Large intestine (tissue), 3 donors: ENCODE data around the gene METTL4. TPM values are rescaled to one million over a fixed set of nuclear protein-coding genes. Genes with fewer than 3 reads are reported as not detected.
"Not testable (repeated sequence)": the region's sequence is repeated elsewhere in the genome, so short reads cannot be mapped to it uniquely, and the experiment has no call there.

Source experiments
- DNase-seq, 2 donors: peaks; one replicate each; pipeline versions ENCODE4 v3.0.0 to v3.0.0-alpha.2; 2013
- H3K27ac ChIP-seq: one replicate; pipeline ENCODE4 v1.5.1; 2013; ENCODE audit warnings: low read length
- H3K27me3 ChIP-seq: 2 replicates; pipeline ENCODE4 v1.6.1; 2013; ENCODE audit warnings: low read length; ENCODE audit not compliant: control insufficient read depth, insufficient read depth
- H3K36me3 ChIP-seq: 2 replicates; pipeline ENCODE4 v1.6.1; 2013; ENCODE audit warnings: low read length; ENCODE audit not compliant: control insufficient read depth, insufficient read depth
- H3K4me1 ChIP-seq: one replicate; pipeline ENCODE4 v1.6.1; 2013; ENCODE audit warnings: low read length; ENCODE audit not compliant: control insufficient read depth, insufficient read depth
- H3K4me3 ChIP-seq: one replicate; pipeline ENCODE4 v1.5.1; 2013; ENCODE audit warnings: low read length
- H3K9me3 ChIP-seq: one replicate; pipeline ENCODE4 v1.6.1; 2013; ENCODE audit warnings: mild to moderate bottlenecking, low read depth, low read length, moderate library complexity; ENCODE audit not compliant: control insufficient read depth
- WGBS: methylation state at CpG from one replicate; pipeline ENCODE4 v1.1.5; 2013; ENCODE audit warnings: low lambda C conversion rate; ENCODE audit not compliant: insufficient coverage; 5-methylcytosine and 5-hydroxymethylcytosine counted together
- polyA plus RNA-seq: library from polyadenylated mRNA; unstranded; fragments of 120-200 nt; gene quantifications from one replicate; pipeline ENCODE4 v1.2.1, GENCODE V29; 2013

Gene METTL4
- polyA plus RNA-seq, 1 donor, result 13.3 TPM

DNA sequence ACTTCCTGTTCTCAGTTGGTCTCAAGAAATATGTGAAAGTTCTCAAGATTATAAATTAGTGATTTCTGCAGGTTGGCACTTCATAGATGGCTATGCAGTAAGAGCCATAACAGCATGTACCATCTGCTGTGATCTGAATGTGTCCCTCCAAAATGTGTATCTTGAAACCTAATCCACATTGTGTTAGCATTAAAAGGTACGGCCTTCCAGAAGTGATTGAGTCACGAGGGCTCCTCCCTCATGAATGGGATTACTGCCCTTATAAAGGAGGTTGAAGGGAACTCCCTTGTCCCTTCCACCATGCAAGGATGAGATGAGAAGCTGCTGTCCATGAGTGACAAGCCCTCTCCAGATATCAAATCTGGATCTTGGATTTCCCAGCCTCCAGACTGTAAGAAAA lies 45.0 kb downstream of the METTL4 start:
- no peaks in the 10 kb centered on the region for H3K27me3 ChIP-seq
- WGBS, result no CpG with 5 or more reads among the region's 2 CpGs
- no peak for DNase-seq
- no peaks in the 10 kb centered on the region for H3K4me1 ChIP-seq
- no peaks in the 10 kb centered on the region for H3K36me3 ChIP-seq
- no peak overlapping the region for H3K4me3 ChIP-seq
- H3K27ac ChIP-seq, result no peak overlapping the region
- H3K9me3 ChIP-seq, result no peaks in the 10 kb centered on the region

DNA sequence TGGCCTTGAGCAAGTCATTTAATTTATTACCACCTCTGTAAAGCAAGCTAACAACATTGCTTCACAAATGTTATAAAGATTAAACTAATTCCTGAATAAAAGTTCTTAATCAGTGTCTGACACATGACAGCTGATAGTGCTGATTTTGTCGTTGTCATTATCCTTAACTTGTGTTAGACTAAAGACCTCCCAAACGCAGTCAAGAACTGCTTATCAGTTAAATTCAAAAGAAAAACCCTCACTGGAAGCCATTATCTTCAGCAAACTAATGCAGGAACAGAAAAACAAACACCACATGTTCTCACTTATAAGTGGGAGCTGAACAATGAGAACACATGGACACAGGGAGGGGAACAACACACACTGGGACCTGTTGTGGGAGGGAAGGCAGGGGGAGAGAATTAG lies 46.5 kb downstream of the METTL4 start:
- not testable (repeated sequence) for H3K27ac ChIP-seq, DNase-seq, H3K4me1 ChIP-seq, H3K27me3 ChIP-seq, H3K36me3 ChIP-seq, H3K9me3 ChIP-seq, H3K4me3 ChIP-seq
- no CpG with 5 or more reads among the region's 2 CpGs for WGBS

DNA sequence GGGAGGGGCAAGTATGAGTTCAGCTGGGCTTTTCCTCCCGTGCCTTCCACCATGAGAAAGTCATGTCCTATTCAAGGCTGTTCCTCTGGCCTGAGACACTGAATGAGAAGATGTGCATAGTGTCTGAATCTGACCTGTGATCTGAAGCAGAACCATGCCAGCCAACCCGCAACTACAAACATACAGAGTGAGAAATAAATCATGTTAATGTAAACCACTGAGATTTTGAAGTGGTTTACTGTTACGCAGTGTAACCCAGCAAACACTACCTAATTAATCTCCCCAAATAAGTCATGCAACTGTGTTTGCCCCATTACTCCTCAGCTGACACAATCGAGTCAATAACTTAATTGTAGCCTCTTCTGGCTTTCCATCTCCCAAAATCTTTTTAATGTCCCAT lies 49.2 kb downstream of the METTL4 start:
- H3K36me3 ChIP-seq, result no peaks in the 10 kb centered on the region
- no peak for DNase-seq
- 50% methylated on average over 2 of the region's 4 CpGs for WGBS
- H3K4me1 ChIP-seq, result no peaks in the 10 kb centered on the region
- H3K9me3 ChIP-seq, result no peaks in the 10 kb centered on the region
- no peaks in the 10 kb centered on the region for H3K27me3 ChIP-seq
- no peak overlapping the region for H3K4me3 ChIP-seq
- no peak overlapping the region for H3K27ac ChIP-seq

DNA sequence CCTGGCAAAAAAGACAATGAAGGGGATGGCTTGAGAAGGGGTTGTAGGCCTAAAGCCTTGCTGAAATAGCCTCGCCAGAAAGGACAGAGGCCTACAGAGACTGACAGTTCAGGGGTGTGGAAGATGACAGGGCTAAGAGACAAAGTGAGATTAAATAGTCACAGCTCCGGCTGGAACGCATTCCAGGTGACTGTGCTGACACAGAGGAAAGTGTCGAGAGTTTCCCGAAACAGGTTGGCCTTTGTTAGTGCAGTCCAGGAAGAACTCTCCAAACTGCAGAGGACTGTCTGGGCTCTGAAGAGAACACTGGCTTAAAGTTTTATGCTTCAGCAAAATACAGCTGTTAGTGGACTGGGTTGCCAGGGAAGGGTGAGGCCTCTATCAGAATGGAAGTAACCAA lies 52.8 kb downstream of the METTL4 start:
- peak in 1 of 2 donors; percentile 27 for DNase-seq
- Histone ChIP-seq H3K36me3 (no peaks in the 10 kb centered on the region), H3K27me3 (no peaks in the 10 kb centered on the region), H3K9me3 (no peaks in the 10 kb centered on the region), H3K4me1 (no peaks in the 10 kb centered on the region), H3K27ac (no peak overlapping the region), H3K4me3 (no peak overlapping the region)
- no CpG with 5 or more reads among the region's 5 CpGs for WGBS

DNA sequence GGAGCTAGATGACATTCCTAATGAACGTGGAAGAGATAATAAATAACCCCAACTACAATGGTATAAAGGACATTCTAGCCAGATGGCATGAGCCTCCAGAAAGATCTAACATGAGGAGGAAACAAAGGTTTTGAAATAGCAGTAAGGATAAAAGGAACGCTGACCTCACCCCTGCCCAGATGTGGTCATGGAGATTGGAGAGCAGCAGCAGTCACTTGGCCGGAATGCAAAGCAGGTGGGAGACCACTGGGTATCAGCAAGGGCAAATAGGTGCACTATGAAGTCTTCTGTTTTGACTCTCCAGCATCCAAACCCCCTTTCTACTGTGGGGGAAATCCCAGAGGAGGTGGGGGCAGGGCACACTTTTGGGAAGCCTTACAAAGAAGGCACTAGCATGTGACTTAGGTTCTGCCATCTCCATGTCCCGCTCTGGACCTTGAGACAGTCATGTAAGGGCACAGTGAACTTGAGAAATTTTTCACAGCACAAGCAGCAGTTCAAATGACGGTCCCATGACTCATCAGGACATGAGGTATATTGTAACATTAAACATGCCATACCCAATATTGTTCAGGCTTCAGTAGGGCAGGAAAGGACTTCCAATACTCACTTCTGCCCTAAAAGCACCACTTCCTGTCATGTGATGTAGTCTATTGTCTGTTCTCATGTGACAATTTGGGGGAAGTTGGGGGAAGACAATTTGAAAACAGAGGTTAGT lies 55.2 kb downstream of the METTL4 start:
- Histone ChIP-seq H3K36me3 (no peaks in the 10 kb centered on the region), H3K9me3 (no peaks in the 10 kb centered on the region), H3K4me3 (no peak overlapping the region), H3K27ac (no peak overlapping the region), H3K27me3 (no peaks in the 10 kb centered on the region), H3K4me1 (no peaks in the 10 kb centered on the region)
- DNase-seq, result peak in 1 of 2 donors; percentile 46
- WGBS, result 92% methylated on average over 2 of the region's 5 CpGs

DNA sequence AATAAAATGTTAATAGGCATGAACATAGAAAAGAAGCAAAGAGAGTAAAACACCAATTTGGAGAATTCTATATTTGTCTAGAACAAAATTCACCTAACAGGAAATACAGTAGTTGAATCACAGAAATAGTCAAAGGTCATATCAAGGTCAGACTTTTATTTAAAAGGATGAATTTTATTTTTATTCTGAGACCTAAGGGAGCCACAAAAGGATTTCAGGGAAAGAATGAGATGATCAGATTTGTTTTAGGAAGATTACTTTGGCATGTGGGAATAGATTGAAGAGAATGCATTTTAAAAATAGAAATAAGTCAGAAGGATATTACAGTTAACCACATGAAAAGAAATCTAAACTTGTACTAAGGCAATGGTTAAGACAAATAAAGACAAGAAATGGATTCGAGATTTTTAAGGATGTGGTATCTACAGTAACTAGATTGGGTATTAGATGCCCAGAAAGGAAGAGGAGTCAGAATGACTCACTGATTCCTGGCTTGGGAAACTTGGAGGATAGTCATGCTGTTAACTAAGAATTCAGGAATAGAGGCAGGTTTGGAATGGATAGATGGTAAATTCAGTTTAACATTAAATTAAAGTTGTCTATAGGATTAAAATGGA lies 56.0 kb downstream of the METTL4 start:
- DNase-seq, result no peak
- H3K4me3 ChIP-seq, result no peak overlapping the region
- no peaks in the 10 kb centered on the region for H3K4me1 ChIP-seq
- H3K27ac ChIP-seq, result no peak overlapping the region
- H3K36me3 ChIP-seq, result no peaks in the 10 kb centered on the region
- 78% methylated on average over 1 of the region's 1 CpG for WGBS
- no peaks in the 10 kb centered on the region for H3K27me3 ChIP-seq
- no peaks in the 10 kb centered on the region for H3K9me3 ChIP-seq

DNA sequence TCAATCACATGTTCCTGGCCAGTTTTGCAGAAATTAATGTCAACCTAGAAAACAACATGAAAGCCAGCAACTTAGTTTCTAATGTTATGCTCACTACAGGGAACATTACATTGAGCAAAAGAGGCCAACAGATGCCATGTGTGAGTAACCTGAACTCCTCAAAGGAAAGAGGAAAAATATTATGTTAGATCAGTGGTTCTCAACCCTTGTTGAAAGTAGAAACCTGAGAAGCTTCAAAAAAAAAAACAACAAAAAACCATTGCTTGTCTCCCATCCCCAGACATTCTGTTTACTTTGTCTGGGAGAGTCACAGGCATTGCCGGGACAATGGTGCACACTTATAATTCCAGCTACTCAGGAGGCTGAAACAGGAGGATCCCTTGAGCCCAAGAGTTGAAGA lies 57.7 kb downstream of the METTL4 start:
- Histone ChIP-seq H3K27ac (no peak overlapping the region), H3K27me3 (no peaks in the 10 kb centered on the region), H3K36me3 (no peaks in the 10 kb centered on the region), H3K9me3 (no peaks in the 10 kb centered on the region), H3K4me3 (no peak overlapping the region), H3K4me1 (no peaks in the 10 kb centered on the region)
- no peak for DNase-seq
- WGBS, result no CpG with 5 or more reads among the region's 1 CpG

DNA sequence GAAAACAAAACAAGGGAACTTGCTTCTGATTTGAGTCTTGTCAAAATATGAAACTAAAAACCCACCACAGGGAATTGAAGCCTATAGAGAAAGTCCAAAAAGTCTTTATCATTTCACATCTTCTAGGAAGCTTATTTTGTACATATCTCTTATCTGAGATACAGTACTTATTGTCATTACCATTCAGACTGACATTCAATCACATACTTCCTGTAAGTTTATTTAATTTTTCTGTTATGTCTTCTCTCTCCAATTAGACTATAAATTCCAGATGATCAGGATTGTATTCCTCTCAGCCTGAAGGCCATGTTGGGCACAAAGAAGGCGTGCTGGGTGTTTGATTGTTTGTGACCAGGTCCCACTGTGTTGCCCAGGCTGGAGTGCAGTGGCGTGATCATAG lies 59.2 kb downstream of the METTL4 start:
- Histone ChIP-seq H3K4me1 (no peaks in the 10 kb centered on the region), H3K9me3 (no peaks in the 10 kb centered on the region), H3K27me3 (no peaks in the 10 kb centered on the region), H3K27ac (no peak overlapping the region), H3K4me3 (no peak overlapping the region), H3K36me3 (no peaks in the 10 kb centered on the region)
- WGBS, result no CpG with 5 or more reads among the region's 2 CpGs
- no peak for DNase-seq

DNA sequence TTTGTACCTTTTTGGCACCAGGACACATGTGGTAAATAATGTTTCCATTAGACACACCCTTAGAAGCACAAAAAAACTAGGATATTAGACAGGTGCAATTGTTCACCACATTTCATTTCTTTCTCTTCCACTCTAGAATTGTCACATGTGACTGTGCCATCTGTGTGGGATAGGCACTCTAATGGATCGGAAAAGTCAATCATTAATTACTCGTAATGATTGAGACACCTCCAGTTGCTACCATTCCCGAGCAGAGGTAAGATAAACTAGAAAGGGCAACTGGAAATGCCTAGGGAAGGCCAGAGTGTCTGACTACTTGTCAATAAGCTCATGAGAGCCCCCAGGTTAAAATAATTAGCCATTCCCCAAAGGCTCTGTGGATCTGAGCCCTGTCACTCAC lies 59.9 kb downstream of the METTL4 start:
- no peaks in the 10 kb centered on the region for H3K9me3 ChIP-seq
- no peak overlapping the region for H3K4me3 ChIP-seq
- WGBS, result no CpG with 5 or more reads among the region's 3 CpGs
- no peak overlapping the region for H3K27ac ChIP-seq
- DNase-seq, result no peak
- H3K4me1 ChIP-seq, result no peaks in the 10 kb centered on the region
- no peaks in the 10 kb centered on the region for H3K27me3 ChIP-seq
- H3K36me3 ChIP-seq, result no peaks in the 10 kb centered on the region

DNA sequence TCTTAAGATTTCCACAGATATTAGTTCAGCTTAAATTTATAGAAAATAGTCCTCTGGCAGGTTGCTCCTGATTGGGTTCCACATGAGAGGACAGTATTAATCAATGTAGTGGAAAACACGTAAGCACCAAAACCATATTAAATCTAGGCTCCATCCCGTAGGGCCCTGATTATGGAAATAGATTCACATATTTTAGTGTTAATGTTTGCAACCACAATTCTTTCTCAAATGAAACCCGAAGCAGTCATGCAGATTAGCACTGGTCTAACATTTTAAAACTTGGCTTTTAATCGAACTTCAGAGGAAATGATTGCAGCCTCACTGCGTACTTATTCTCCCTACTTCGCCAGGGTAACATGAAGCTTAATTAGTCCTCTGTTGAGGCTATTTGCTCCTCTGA lies 60.9 kb downstream of the METTL4 start:
- Histone ChIP-seq H3K36me3 (no peaks in the 10 kb centered on the region), H3K27me3 (no peaks in the 10 kb centered on the region), H3K27ac (no peak overlapping the region), H3K4me3 (no peak overlapping the region), H3K4me1 (no peaks in the 10 kb centered on the region), H3K9me3 (no peaks in the 10 kb centered on the region)
- DNase-seq, result no peak
- no CpG with 5 or more reads among the region's 6 CpGs for WGBS

DNA sequence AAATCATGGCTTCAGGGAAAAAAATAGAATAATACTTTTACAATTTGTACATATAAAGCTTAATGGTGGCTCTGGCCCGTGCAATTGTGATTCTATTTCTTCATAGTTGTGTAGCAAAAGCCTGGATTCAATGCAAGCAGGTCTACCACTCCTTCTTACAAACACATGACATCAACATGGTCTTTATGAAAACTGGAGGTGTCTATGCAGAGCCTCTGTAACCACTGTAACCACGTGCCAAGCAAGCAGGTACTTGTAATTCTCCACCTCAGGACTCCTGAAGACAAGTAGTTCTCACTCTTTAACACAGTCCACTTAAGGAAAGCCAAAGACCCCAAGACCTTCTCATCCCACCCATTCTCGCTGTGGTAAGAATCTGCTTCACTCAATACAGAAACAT lies 62.6 kb downstream of the METTL4 start:
- no peak for DNase-seq
- 80% methylated on average over 1 of the region's 3 CpGs for WGBS
- no peak overlapping the region for H3K27ac ChIP-seq

More for the DNA sequence above, 62.6 kb downstream of the METTL4 start:
- no peaks in the 10 kb centered on the region for H3K4me1 ChIP-seq
- H3K4me3 ChIP-seq, result no peak overlapping the region
- no peaks in the 10 kb centered on the region for H3K36me3 ChIP-seq
- no peaks in the 10 kb centered on the region for H3K9me3 ChIP-seq
- no peaks in the 10 kb centered on the region for H3K27me3 ChIP-seq
